Uterus (tissue), 2 donors: Measurements from ENCODE around the gene GRIK4.

ENCODE experiments used
- POLR2A ChIP-seq, 2 donors: fragments of 450-650 bp; IDR thresholded peaks; one replicate each; pipeline ENCODE4 v1.6.1; 2016; ENCODE audit warnings: antibody characterized with exemption in 2 of 2, mild to moderate bottlenecking in 1 of 2, moderate library complexity in 1 of 2
- TF ChIP-seq, protein P1 (sequence below), 4 experiments: fragments of 200-600 bp in 2 of 4; fragments of 450-650 bp in 2 of 4; sonication (generic) in 2 of 4; IDR thresholded peaks; one replicate each; pipeline ENCODE4 v1.5.1; 2016 to 2019; ENCODE audit warnings: antibody characterized with exemption in 4 of 4, mild to moderate bottlenecking in 2 of 4, moderate library complexity in 1 of 4

DNA sequence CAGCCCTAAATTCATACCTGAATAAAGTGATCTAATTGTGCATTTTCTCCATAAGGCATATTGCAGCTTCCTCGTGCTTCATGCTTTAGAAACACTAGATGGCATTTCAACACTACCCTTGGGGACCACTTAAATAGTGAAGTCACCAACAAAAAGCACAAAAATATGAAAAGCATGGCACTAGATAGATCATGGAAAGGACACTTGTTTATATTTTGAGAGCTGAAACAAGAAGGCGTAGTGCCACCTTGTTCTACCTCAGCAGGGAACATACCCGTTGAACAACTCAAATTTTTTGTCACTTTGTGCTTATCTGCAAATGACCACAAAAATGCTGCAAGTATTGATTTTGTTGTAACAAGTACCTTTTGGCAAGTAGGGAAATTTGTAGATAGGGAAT lies 521.0 kb downstream of the GRIK4 start:
- no peak for TF ChIP-seq POLR2A (IDR thresholded peaks at IDR 0.05)
- TF ChIP-seq, protein P1, sequence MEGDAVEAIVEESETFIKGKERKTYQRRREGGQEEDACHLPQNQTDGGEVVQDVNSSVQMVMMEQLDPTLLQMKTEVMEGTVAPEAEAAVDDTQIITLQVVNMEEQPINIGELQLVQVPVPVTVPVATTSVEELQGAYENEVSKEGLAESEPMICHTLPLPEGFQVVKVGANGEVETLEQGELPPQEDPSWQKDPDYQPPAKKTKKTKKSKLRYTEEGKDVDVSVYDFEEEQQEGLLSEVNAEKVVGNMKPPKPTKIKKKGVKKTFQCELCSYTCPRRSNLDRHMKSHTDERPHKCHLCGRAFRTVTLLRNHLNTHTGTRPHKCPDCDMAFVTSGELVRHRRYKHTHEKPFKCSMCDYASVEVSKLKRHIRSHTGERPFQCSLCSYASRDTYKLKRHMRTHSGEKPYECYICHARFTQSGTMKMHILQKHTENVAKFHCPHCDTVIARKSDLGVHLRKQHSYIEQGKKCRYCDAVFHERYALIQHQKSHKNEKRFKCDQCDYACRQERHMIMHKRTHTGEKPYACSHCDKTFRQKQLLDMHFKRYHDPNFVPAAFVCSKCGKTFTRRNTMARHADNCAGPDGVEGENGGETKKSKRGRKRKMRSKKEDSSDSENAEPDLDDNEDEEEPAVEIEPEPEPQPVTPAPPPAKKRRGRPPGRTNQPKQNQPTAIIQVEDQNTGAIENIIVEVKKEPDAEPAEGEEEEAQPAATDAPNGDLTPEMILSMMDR (IDR thresholded peaks at IDR 0.05): no peak
